Adipose tissue (tissue), 3 donors: ENCODE data around the gene RHBDL1. TPM values are rescaled to one million over a fixed set of nuclear protein-coding genes. Genes with fewer than 3 reads are reported as not detected.
"Not testable (repeated sequence)": the region's sequence is repeated elsewhere in the genome, so short reads cannot be mapped to it uniquely, and the experiment has no call there.

ENCODE experiments used
- H3K27ac ChIP-seq: one replicate; pipeline ENCODE4 v1.5.1; 2013; ENCODE audit warnings: low read depth, low read length
- WGBS, 3 donors: extraction: QIAGEN DNeasy Blood & Tissue Kit; methylation state at CpG; one replicate each; pipeline ENCODE4 v1.1.7; 2013; 5-methylcytosine and 5-hydroxymethylcytosine counted together
- polyA plus RNA-seq, 3 donors: library from polyadenylated mRNA; stranded (reverse); fragments of 200-250 nt; gene quantifications; one replicate each; pipeline ENCODE4 v1.2.3, GENCODE V29; 2013
- donor health status: healthy with polysubstance abuse.
- donor health status: Bipolar disorder and iron deficiency.
- donor health status: healthy.

RHBDL1 gene
- polyA plus RNA-seq, 3 donors, result 0.59 to 0.71 TPM; not detected in 1

DNA sequence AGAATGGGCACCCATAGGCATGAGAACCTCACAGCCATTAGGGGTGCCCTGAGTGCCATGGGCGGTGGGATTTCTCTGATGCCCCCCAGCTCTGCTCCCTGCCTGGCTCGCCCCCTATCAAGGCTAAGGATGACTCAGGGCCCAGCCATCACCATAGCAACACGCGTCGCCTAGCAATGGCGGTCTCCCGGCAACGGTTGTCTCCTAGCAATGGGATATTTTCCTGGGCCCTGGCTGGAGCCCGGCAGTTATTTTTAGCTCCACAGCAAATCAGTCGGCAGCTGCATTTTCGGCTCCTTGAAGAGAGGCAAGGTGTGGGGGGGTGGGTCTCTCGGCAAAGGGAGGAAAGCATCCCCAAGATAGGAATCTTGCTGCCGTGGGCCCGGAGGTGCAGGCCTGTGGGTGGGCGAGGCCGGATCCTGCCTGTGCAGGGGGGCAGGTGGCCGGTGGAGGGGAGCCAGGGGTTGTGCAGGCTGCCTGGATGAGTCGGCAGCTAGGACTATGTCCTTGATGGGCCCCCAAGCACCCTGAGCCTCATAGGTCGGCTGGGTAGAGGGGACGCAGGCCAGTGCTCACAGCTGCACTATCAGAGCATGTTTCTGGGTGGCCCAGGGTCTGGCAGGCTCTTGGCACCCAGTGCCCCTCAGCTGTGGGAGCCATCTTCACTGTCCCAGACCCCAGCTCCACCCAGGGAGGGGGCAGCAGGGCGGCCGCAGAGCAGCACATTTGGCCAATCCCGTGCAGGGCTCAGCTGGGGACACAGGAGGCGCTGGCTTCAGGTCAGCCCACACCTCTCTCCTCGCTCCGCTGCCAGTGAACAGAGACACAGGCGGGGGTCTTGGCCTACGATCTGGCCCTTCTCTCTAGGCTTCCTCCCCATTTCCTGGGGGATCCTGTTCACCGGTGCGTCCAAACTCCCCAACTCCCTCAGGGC lies 34.4 kb downstream of the RHBDL1 start:
- WGBS, 3 donors, result 25 to 28% (median 27%) methylated on average over 30 of the region's 30 CpGs
- H3K27ac ChIP-seq, result no peak overlapping the region

DNA sequence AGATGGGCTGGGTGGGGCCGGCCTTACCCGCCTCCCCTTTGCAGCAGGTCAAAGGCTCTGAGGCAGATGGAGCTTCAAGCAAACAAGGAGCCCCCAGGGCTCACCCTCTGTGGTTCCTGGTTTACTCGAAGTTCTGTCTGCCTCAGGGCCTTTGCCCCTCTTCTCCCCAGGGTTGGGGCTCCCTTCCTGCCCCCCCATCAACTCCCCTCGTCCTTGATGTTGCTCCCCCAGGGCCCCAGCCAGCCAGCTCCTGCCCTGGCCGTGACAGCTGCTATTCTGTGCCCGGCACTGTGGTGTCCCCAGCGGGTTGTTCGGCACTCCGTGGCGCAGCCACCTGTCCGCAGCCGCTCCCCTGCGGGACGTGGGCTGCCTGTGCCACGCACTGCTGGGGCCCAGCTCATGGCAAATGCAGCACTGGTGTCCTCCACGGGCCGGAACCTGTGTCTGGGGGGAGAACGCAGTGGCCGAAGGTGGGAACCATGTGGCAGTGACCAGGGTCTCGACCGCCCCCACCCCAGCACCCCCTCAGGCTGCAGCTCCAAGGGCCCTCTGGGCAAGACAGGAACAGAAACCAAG lies 35.1 kb downstream of the RHBDL1 start:
- WGBS, 3 donors, result 62 to 68% (median 67%) methylated on average over 21 of the region's 21 CpGs
- no peak overlapping the region for H3K27ac ChIP-seq

DNA sequence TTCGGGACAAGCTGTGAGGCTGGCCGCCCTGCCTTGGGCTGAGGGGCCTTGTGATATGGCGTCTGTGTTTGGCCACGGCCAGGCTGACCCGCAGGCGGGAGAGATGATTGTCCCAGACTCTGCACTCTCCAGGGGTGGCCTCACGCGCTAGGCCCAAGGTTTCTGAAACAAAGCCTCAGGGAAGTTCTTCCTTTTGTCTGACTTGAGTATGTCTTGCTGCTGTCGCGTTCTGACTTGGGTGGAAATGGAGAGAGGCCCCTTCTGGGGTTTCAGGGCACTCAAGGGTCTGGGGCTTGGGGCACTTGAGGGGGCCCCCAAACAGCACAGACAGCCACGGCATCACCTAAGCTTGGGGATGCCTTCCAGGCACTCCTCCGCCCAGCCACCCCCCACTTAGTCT lies 35.6 kb downstream of the RHBDL1 start:
- whole genome bisulfite sequencing, 3 donors, result 56 to 75% (median 74%) methylated on average over 12 of the region's 12 CpGs
- no peak overlapping the region for H3K27ac ChIP-seq

DNA sequence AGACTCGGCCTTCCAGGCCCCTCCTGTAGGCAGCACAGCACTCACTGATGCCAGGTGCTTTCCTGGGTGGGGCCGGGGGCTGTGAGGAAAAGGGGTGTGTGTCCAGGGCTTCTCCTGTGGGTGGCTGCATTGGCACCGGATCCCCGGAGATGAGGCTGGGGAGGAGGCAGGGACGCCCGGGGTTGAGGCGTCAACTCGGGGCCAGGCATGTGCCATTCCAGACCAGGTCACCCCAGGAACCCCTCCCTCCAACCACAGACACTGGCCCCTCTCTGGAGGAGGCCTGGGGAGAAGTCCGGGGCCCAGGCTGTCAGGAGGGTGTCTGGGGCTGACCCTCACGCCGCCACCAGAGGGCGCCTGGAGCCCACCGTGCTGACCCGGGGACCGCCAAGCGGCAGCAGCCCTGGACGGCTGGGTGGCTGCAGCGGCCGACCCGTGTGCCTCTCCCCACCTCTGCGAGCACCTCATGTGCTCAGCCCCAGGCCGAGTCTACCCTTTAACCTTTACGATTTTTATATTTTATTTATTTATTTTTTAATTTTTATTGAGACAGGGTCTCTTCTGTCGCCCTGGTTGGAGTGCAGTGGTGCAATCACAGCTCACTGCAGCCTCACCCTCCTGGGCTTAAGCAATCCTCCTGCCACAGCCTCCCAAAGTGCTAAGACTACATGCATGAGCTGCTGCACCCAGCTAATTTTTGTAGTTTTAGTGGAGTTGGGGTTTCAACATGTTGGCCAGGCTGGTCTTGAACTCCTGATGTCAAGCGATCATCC lies 36.3 kb downstream of the RHBDL1 start:
- WGBS, 3 donors, result 9 to 11% (median 9%) methylated on average over 22 to 25 of the region's 25 CpGs
- no peak overlapping the region for H3K27ac ChIP-seq

GRCh38 chr16:712740-713250 lies 37.3 kb downstream of the RHBDL1 start:
- H3K27ac ChIP-seq, result not testable (repeated sequence)
- WGBS, 3 donors, result 50 to 56% (median 50%) methylated on average over 13 of the region's 13 CpGs

DNA sequence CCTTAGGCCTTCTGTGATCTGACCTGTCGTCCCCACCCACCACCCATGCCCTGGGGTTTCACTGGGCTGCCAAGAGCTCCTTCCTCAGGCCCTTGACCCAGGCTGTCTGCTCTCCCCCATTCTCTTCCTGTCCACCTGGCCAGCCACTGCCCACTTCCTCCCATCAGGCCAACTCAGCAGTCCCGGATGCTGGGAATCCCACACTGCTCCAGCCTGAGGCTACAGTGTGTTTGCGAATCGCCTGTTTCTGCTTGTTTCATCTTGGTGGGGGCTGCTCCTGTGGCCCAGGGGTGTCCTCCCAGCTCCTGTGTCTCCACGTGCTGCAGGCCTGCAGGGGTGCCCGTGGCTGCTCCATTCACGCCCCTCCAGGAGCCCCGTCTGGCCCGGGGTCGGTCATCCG lies 38.6 kb downstream of the RHBDL1 start:
- 63 to 70% (median 63%) methylated on average over 11 of the region's 11 CpGs for WGBS, 3 donors
- H3K27ac ChIP-seq, result no peak overlapping the region

- WGBS, 3 donors, result 4 to 6% (median 4%) methylated on average over 74 to 108 of the region's 108 CpGs
- H3K27ac ChIP-seq, result no peak within 1 kb of the TSS
Measured at GRCh38 chr16:714558-715476, 39.3 kb downstream of the RHBDL1 start, which contains the start of gene METRN. TSS of gene METRN (plus strand) at chr16:715118. CDS start at chr16:715290, 172 bp downstream.

DNA sequence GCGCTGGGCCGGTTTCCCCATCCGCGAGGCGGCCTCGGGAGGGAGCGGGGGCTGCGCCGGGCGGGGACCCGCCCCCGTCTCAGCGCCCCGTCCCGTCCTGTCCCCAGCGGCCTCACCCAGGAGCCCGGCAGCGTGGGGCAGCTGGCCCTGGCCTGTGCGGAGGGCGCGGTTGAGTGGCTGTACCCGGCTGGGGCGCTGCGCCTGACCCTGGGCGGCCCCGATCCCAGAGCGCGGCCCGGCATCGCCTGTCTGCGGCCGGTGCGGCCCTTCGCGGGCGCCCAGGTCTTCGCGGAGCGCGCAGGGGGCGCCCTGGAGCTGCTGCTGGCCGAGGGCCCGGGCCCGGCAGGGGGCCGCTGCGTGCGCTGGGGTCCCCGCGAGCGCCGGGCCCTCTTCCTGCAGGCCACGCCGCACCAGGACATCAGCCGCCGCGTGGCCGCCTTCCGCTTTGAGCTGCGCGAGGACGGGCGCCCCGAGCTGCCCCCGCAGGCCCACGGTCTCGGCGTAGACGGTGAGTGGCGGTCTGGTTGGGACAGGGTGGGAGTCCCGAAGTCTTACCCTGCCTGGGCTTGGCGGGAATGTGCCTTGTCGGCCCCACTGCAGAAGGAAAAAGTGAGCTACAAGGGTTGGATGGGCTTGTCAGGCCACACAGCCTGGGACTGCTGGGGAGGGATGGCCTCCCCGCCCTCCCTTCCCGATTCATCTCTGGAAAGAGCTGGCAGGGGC lies 40.2 kb downstream of the RHBDL1 start:
- 1 to 3% (median 2%) methylated on average over 44 to 74 of the region's 74 CpGs for WGBS, 3 donors
- H3K27ac ChIP-seq, result no peak overlapping the region

DNA sequence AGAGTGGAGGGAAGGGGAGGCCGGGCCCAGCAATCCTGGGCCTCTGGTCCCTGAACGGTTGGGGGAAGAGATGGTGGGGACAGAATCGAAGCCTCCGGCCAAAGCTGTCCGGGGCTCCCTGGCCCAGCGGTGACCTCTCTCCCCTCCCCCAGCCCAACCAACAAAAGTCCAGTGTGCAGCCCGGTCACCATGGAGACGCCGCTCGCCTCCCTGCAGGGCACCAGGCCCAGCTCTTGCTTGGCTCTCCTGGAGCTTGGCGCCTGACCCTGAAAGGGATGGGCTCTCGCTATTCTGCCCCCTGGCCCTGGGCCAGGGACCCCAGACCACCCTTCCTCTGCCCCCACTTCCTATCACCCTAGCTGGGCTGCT lies 40.7 kb downstream of the RHBDL1 start:
- H3K27ac ChIP-seq, result no peak overlapping the region
- 16 to 34% (median 27%) methylated on average over 10 to 12 of the region's 12 CpGs for WGBS, 3 donors

DNA sequence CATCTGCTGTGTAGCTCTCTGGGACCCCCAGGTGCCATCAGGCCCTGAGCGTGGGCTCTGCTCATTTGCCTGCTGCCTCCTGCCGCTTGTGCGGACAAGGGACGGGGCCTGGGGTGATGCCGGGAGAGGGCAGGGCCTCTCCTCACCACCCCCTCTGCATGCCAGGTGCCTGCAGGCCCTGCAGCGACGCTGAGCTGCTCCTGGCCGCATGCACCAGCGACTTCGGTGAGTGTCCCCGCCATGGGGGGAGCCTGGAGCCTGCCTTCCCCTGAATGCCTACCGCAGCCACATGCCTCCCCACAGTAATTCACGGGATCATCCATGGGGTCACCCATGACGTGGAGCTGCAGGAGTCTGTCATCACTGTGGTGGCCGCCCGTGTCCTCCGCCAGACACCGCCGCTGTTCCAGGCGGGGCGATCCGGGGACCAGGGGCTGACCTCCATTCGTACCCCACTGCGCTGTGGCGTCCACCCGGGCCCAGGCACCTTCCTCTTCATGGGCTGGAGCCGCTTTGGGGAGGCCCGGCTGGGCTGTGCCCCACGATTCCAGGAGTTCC lies 41.4 kb downstream of the RHBDL1 start:
- H3K27ac ChIP-seq, result no peak overlapping the region
- WGBS, 3 donors, result 83 to 93% (median 86%) methylated on average over 24 to 29 of the region's 29 CpGs

GRCh38 chr16:717450-718245 lies 42.2 kb downstream of the RHBDL1 start:
- H3K27ac ChIP-seq, result no peak overlapping the region

DNA sequence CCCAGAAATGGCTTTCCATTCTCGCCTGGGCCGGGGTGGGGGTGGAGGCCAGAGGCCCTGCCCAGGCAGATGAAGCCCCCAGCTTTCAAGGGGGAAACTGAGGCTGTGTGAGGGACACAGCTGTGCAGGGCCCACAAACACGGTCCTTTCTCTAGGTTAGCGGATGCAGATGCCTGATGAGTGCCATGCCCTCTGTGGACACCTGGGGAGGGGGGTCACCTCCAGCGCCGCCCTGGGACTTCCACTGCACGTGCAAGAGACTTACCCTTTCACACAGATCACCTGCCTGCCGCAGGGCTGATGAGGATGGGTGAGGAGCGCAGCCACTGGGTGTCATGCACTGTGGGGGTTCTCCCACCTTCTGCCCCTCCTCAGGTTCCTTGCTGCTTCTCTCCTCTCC lies 42.9 kb downstream of the RHBDL1 start:
- WGBS, 3 donors, result 87 to 94% (median 94%) methylated on average over 9 of the region's 9 CpGs
- no peak overlapping the region for H3K27ac ChIP-seq

More at GRCh38 chr16:717450-718245, 42.2 kb downstream of the RHBDL1 start:
- 72 to 79% (median 79%) methylated on average over 31 to 32 of the region's 32 CpGs for WGBS, 3 donors

DNA sequence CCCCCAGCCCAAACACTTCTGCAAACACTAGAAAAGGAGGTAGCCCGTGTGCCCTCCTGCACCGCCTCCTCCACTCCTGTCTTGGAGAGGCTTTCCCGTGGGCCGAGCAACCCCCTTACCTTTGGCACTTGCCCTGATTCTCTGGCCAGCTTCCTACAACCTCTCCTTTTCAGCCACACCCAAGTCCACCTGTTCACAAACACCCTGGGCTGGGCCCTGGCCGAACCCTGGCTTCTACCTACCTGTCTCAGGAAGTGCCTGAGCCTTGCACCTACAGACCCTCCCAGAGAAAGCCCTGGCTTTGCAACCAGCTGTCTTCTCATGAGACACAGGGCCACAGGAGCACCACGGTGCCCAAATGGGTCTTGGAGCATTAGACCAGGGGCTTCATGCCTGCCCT lies 43.5 kb downstream of the RHBDL1 start:
- 76 to 84% (median 82%) methylated on average over 6 of the region's 6 CpGs for WGBS, 3 donors

DNA sequence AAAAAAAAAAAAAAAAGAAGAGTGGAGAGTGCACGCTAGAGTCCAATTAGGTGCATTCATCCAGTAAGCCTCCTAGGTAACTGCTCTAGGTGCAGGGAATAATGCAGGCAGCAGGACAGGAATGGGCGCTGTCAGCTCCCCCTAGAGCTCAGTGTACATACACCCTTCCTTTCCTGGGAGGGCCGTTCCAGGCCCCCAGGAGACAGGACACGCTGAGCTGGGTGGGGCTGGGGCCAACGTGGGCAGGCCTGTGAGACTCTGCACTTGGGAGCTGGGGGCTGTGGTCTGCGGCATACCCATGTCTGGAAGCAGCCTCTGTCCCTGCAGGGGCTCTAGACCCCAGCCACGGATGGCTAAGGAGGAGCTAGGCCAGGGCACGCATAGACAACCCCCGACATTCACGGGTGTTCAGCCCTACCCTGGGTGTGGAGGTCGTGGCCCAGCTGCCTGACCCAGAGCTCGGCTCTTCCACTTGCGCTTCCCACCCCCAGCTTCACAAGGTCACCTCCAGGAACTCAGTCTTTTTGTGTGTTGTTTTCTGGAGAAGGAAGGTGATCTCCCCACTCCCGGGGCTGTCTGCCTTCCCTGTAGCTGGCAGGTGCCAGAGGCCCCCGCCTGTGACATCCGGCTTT lies 44.5 kb downstream of the RHBDL1 start:
- WGBS, 3 donors, result 5 to 13% (median 10%) methylated on average over 15 to 16 of the region's 16 CpGs
- no peak overlapping the region for H3K27ac ChIP-seq

More for the DNA sequence above, 43.5 kb downstream of the RHBDL1 start:
- H3K27ac ChIP-seq, result no peak overlapping the region

DNA sequence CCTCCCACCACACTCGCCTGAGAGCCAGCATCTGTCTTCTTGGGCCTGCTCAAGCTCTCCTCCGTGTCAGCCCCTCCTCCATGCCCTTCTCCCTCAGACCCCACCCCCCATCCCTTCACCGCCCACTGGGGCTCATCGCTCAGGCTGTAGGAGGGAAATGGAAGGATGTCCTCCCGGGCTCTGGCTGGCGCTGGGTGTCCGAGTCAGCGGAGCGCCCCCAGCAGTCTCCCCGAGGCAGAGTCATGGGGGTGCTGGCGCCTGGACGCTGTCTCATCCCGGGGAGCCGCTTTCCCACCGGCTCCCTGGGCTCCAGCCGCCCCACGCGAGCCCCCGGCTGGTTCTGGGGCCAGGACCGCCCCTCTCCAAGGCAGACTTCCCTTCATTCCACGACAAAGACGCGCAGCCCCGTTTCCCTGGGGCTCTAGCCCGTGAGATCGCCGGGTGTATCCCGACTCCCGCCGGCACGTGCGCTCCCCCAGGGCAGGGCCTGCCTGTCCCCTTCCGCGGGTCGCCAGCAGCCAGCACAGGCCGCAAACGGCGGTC lies 45.0 kb downstream of the RHBDL1 start:
- H3K27ac ChIP-seq, result peak overlapping the region; percentile 62
- 0 to 1% (median 1%) methylated on average over 38 of the region's 38 CpGs for WGBS, 3 donors
